AML-193 (cell line): ENCODE measurements around the gene SCGB1A1.
"Not testable (repeated sequence)": the region's sequence is repeated elsewhere in the genome, so short reads cannot be mapped to it uniquely, and the experiment has no call there.

Experiments
- DNase-seq, 2 experiments: peaks; one replicate each; lab custom pipeline; 2025; lab: John Stamatoyannopoulos, UW

The SCGB1A1 gene

DNA sequence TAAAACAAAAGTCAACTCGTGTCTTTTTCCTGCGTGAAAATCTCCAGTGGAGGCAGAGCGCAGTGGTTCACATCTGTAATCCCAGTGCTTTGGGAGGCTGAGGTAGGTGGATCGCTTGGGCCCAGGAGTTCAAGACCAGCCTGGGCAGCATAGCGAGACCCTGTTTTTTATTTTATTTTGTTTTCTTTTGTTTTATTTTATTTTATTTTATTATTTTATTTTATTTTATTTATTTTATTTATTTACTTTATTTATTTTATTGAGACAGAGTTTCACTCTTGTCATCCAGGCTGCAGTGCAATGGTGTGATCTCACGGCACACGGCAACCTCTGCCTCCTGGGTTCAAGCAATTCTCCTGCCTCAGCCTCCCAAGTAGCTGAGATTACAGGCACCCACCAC is 31.1 kb downstream of the SCGB1A1 start:
- not testable (repeated sequence) for DNase-seq

GRCh38 chr11:62450543-62451240 is 31.9 kb downstream of the SCGB1A1 start:
- no peak for DNase-seq

DNA sequence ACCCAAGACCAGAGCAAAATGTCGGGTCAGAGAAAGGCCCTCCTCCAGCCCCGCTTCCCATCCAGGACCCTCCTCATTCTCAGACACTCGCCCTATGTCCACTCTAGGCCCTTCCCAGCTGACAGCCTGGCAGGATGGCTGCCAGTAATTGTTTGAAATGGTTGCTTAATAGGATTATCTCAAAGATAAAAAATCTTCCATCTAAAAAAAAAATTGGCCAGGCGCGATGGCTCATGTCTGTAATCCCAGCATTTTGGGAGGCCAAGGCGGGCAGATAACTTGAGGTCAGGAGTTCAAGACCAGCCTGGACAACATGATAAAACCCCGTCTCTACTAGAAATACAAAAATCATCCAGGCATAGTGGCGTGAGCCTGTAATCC is 32.4 kb downstream of the SCGB1A1 start:
- DNase-seq = no peak

GRCh38 chr11:62452261-62452660 is 33.4 kb downstream of the SCGB1A1 start:
- no peak for DNase-seq

DNA sequence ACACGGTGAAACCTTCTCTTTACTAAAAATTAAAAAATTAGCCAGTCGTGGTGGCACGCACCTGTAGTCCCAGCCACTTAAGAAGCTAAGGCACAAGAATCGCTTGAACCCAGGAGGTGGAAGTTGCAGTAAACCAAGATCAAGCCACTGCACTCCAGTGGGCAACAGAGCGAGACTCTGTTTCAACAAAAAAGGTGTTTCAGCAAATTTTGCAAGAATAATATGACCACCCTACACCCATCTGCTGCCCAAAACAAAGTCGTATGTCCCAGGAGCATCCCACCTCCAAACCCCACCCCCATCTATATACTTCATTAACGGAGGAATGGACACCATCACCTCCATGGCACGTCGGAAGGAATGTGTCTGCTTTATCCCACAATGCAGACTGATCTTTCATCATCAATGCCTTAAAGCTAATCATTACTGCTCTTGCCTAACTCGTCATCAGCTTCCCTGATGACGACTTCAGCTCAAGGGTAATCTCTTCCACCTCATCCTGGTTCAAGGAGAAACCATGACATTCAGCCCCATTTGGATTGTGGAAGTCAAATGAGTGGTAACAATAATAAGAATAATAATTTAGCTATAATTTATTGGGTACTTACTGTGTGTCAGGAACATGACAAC is 34.1 kb downstream of the SCGB1A1 start:
- no peak for DNase-seq

- DNase-seq = no peak
Measured at GRCh38 chr11:62456630-62457029, 37.8 kb downstream of the SCGB1A1 start.

DNA sequence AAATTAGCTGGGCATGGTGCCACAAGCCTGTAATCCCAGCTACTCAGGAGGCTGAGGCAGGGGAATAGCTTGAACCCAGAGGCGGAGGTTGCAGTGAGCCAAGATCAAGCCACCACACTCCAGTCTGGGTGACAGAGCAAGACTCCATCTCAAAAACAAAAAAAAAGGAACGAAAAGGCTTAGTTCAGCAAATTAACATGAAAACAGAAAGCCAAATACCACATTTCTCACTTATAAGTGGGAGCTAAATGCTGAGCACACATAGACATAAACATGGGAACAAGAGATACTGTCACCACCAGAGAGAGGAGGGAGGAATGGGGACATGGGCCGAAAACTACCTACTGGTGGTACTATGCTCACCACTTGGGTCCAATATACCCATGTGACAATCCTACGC is 38.6 kb downstream of the SCGB1A1 start:
- DNase-seq = no peak

DNA sequence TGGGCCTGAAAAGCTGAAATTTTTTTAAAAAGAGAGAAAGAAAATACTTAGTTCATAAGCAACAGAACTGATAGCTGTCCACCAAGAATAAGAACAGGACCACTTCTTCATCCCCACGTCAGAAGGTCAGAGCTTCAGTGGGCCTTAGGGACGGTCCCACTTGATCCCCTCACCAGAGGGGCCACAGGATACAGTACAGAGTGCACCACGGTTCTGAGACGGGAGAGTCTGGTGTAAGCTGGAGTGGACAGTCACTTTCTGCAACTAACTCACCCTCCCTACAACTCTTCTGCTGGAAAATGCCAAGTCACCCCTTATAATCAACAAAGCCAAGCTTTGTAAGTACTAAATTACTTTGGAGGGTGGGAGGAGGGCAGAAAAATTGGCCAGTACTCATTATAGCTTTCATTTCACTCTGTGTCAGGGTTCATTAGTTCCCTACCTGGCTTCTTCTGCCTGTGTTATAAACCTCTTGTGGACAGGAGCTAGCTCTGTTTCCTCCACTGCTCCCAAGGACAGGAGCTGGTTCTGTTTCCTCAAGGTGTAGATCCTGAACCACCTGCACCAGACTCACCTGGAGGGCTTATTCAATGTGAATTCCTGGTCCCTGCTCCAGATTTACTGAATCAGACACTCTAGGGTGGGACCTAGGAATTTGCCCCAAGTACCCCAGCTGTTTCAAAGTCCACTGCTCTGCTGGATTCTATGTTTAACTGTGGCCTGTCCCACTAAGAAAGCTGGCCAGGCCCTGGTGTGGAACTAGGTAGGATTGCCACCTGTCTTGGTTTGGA is 39.6 kb downstream of the SCGB1A1 start:
- DNase-seq = no peak

DNA sequence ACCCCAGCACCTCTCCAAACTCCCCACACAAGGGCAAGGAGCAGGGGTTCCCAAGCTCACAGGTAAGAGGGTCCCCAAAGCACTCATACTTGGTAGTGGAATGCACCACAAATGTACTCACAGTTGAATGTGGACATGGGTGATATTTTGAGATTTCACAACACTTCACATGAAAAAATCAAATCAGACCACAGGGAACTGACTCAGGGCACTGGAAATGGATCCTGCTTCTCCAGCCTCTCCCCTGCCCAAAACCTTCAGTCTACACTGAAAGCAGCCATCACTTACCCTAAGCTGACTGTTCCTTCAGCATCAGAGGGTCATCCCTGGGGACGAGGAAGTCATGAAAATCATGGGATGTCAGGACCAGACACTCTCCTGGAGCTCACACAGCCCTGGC is 40.2 kb downstream of the SCGB1A1 start:
- no peak for DNase-seq

- no peak for DNase-seq
Measured at GRCh38 chr11:62461740-62462507, 43.1 kb downstream of the SCGB1A1 start.

DNA sequence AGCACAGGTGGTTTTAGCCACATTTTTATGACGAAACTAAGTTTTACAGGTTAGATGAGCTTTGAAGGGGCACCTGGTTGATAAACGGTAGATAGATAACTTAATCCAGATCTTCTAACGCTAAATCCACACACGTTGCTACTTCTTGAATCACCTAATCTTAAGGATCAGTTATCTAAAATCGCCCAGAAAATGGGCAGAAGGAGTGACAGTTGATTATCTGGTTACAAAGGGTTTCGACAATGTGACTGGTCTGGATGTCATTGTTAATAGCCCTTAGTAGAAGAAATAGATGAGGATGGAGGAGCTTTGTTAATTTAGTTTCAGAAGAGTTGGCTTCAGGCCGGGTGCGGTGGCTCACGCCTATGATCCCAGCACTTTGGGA is 43.7 kb downstream of the SCGB1A1 start:
- DNase-seq = no peak

DNA sequence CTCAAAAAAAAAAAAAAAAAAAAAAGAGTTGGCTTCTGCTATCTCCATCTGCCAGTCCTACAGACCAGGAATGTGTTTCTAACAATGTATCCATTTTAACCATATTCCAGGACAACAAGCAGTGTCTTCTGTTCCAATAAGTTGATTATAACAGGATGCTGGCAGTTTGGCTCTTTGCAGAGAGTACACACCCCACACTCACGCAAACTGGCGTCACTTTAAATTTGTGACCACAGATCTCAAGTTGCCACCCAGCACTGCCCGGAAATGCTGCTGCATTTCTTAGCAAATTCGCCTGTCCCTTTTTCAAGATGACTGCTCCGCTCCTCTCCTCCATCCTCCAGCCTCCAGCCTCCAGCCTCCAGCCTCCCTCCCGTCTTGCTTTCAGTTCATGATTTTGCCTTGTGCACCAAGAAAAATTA is 44.3 kb downstream of the SCGB1A1 start:
- no peak for DNase-seq

DNA sequence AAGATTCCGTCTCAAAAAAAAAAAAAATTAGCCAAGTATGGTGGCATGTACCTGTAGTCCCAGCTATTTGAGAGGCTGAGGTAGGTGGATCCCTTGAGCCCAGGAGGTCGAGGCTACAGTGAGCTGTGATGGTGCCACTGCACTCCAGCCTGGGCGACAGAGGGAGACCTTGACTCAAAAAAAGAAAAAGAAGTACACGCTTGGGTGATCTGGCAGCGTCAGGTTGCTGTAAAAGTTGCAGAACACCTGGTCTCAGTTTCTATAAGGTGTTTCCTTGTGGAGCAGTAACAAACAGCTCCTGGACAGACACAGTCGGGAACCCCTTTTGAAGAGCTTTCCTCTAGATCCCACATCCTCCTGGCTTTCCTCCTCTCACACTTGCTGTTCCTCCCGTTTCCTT is 45.8 kb downstream of the SCGB1A1 start:
- no peak for DNase-seq

DNA sequence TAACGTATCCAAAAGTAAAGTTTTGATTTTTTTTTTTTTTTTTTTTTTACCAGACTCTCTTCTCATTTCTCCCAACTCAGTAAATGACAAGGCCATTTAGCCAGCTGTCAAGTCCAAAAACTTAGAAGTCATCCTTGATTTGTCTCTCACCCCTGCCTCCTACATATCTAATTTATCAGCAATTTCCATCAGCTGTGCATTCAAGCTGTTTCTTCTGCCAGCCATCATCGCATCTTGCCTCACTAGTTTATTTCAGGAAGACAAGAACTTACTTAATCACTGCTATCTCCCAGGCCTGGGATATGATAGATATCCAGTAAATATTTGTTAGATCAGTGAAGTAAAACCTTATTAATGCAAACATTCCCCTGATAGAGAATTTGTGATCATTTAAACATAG is 47.6 kb downstream of the SCGB1A1 start:
- DNase-seq = no peak

DNA sequence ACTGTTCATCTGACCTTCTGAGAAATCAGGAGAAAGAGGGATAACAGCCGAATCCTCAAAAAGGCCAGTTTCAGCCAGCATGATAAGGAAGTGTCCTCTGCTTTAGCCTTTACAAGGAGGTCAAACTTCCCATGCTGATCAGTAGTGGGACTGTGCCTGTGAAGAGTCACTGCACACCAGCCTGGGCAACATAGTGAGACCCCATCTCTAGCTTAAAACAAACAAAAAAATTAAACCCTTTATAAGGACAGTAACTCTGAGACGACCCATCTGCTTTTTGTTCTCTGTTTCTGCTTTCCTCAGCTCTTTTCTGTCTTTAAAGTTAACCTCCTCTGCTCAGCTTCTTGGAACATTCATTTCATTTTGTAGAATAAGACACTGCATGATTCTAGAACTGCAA is 49.7 kb downstream of the SCGB1A1 start:
- DNase-seq = no peak

DNA sequence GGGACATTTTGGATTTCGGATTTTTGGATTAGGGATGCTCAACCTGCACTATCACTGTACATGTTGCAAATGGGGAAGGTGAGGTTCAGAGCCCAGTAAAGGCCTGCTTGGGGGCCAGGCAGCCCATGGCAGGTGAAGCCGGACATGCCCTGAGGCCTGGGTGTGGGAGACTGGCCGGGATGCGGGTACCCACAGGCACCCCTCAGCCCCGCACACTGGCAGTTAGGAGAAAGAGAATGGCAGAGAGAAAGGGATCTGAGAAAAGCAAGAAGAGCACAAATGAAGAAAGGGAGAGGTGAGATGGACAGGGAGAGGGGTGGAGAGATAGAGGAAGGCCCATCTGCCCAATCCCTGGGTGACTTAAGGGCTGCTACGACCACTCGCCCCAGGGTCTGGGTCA is 52.8 kb downstream of the SCGB1A1 start:
- DNase-seq = no peak

DNA sequence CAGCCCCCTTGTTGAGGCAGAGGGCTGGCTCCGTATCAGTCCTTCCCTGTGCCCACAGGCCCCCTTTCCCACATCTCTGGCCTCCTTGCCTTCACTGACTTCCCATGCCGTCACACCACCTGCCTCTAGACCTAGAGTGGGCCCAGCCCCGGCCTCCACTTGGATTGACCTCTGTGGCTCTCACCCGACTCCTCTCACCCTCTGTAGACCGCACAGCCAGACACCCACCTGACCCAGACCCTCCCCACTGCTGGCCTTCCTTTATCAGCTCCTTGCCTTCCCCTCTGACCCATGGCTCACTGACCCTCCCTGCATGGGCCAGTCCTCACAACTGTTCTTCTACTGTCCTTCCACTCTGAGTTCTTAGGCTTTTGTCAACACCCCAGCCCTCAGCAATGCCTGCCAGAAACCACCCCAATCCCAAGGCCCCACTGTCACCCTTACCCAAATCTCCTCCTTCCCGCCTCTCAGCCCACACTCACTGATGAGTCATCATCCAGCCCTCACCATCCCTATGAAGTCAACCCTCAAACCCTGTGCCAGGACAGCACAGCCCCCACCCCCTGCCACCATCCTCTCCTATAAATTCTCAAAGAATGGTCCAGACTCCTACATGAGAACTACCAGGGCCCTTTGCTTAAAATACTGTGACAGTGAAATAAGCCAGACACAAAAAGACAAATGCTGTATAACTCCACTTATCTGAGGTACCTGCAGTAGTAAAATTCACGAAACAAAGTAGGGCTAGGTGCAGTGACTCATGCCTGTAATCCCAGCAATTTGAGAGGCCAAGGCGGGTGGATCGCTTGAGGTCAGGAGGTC is 53.4 kb downstream of the SCGB1A1 start:
- no peak for DNase-seq
